ENCODE measurements around the gene DUOX2.
"Not testable (repeated sequence)": the region's sequence is repeated elsewhere in the genome, so short reads cannot be mapped to it uniquely, and the experiment has no call there.

The DUOX2 gene

DNA sequence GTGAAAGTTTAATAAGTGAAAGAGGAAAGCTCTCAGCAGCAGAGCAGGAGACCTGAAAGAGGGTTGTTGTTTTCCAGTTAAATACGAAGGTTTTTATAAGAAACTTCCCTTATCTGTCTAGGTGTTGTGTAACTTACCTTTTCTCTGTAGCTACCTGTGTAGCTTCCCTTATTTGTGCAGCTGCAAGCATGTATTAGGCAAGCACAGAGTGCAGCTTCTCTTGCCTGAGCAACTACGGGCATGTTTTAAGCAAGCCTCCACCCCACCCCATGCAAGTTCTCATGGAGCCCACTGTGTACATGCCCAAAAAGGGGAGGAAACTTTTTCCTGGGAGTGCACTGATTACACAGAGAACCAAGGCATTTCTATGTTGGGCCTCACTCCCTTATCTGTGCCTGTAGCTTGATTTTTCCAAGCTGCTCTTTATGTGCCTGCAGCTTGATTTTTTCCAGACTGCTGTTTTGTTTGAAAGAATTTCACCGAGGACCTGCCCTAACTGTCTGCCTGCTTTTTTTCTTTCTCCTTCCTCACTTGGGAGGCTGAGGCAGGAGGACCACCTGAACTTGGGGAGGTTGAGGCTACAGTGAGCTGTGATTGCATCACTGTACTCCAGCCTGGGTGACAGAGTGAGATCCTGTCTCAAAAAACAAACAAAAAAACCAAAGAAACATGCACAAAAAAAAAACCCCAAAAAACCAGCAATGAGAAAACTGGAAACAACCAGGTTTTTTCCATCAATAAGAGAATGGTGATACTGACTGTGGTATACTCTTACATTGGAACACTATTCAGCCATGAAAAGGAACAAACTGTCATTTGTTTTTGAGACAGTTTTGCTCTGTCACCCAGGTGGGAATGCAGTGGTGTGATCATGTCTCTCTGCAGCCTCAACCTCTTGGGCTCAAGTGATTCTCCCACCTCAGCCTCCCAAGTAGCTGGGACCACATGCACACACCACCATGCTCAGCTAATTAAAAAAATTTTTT, 55.0 kb downstream of the DUOX2 start:
- DNase-seq = not testable (repeated sequence)

DNA sequence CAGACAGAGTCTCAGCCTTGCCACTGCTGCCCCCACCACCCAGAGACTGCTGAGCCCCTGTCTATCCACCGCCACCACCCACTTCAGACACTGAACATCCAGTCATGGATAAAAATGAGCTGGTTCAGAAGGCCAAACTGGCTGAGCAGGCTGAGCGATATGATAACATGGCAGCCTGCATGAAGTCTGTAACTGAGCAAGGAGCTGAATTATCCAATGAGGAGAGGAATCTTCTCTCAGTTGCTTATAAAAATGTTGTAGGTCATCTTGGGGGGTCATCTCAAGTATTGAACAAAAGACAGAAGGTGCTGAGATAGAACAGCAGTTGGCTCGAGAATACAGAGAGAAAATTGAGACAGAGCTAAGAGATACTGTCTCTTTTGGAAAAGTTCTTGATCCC, 61.3 kb downstream of the DUOX2 start:
- DNase-seq = not testable (repeated sequence)

DNA sequence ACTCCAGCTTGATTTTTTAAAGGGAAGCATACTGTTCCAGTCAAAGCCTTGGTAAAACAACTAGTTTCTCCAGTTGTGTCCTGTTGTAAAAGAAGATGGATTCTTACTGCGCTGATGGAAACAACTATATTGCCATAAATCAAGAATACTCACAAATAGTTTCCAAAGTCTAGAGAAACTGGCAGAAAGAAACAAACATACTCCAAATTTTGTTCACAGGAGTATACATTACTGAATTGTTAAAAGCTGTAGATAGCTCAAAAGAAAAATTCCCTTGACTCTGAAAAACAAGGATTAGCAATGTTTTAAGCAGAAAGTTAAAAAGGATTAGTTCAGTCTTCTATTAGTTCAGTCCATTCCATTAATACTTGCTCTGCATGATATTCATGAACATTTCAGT, 63.4 kb downstream of the DUOX2 start:
- no peak for DNase-seq

DNA sequence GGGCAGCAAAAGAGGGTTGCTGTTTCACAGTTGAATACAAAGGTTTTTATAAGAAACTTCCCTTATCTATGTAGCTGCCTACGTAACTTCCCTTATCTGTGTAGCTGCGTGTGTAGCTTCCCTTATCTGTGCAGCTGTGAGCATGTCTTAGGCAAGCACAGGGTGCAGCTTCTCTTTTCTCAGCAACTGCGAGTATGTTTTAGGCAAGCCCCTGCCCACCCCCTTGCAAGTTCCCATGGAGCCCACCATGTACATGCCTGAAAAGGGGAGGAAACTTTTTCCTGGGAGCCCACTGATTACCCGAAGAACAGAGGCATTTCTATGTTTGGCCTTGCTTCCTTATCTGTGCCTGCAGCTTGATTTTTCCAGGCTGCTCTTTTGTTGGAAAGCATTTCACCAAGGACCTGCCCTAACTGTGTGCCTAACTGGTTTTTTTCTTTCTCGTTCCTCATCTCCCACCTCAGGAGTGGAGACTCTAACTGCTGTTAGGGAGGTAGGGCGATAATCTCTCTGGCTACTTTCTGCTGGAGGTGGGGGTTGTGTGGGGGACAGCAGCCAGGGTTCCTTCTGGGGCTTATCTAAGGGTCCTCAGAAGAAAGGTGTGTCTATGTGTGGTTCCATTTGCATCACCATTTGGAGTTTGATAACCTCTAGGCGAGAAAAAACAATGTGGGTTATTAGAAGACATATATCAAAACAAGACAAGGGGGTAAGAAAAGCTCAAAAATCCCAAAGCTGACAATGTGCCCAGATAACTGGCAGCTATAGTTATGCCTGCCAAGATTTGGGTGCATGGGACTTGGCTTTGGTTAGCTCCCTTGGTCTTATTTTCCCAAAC, 65.0 kb downstream of the DUOX2 start:
- no peak for DNase-seq

DNA sequence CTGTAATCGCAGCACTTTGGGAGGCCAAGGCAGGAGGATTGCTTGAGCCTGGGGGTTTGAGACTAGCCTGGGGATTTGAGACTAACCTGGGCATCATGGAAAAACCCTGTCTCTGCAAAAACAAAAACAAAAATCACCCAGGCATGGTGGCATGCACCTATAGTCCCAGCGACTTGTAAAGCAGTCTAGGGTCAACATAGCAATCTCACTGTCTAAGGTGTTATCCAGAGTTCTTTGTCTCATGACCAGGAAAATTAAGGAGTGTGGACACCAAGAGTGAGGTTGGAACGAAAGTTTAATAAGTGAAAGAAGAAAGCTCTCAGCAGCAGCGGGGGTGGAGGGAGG, 65.6 kb downstream of the DUOX2 start:
- DNase-seq = not testable (repeated sequence)

DNA sequence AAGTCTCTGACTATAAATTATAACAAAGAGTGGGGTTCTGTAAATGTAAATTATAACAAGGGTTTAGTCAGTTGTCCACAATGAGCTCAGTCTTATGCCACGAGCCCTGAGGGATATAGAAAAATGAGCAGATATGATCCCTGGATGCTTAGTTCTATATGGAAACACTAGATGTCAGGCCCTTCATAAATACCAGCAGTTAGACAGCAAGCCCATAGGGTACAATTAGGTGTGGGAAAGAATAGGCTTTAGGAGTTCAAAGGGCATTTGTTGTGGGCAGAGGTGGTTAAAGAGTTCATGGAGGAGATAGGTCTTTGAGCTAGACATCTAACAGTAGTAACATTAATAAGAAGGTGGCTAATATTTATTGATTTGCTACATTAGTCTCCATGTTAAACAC, 69.7 kb downstream of the DUOX2 start:
- not testable (repeated sequence) for DNase-seq

DNA sequence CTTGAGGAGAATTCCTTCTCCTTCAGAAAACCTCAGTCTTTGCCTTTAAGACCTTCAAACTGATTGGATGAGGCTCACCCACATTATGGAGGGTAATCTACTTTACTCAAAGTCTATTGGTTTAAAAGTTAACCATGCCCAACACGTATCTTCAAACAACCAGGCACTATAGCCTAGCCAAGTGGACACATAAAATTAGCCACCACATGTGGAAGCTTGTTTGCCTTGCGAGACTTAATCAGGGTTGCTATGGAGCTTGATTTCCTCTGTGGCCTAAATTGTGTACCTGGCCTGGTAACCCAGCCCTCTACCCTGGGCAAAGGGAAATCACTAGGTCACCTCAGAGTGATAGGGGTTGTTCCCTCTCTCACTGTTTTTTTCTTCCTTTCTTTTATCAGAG, 71.1 kb downstream of the DUOX2 start:
- not testable (repeated sequence) for DNase-seq

Data from activated T-cell treated with anti-CD3 and anti-CD28 coated beads, Interleukin-2, amount 50 U/mL, for 1 hour (primary cell).